ENCODE results near the gene TMEM132C. TPM values are rescaled to one million over a fixed set of nuclear protein-coding genes. Genes with fewer than 3 reads are reported as not detected.

TMEM132C gene
- total RNA-seq, 1 experiment from 2014 or later: 0.14 TPM

DNA sequence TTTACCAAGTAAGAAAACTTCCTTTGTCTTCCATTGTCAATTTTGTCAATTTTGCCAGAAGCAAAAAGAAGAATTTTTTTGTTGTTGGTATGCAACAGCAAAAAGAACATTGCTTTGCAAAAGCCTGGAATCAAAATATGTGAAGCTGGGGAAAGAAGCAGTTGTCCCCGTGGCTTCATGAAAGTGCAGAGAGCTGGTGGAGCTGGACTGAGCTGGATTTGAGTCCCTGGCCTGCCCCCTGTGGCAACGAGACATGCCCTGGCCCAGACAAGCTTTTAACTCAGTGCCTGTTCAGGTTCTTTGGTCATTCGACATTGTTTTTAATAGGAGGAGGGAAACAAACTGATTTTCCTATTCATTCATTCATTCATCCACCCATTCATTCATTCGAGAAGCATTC, 486.5 kb downstream of the TMEM132C start:
- peak; percentile 49 for DNase-seq
- H3K4me3 ChIP-seq (ENCODE audit: insufficient read depth, low read depth, low read length): no peak overlapping the region

DNA sequence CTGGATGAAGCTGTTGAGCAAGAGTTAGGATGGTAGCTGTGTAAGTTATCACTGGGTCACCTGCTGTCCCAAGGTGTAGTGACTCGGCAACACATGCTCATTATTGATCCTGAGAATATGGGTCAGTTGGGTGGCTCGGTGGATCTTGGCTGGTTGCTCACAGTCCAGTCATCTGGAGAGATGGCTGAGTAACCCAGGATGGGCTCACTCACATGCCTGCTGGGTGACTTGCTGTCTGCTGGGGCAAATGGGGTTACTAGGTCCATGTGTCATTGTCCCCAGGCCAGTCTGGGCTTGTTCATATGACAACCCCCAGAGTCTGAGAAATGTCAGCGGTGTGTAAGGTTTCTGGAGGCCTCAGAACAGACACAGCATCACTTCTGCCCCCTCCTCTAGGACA, 487.3 kb downstream of the TMEM132C start:
- DNase-seq: no peak
- Histone ChIP-seq H3K27me3 (ENCODE audit: control insufficient read depth, insufficient read depth, low read length) (no peaks in the 10 kb centered on the region), H3K4me3 (ENCODE audit: insufficient read depth, low read depth, low read length) (no peak overlapping the region), H3K36me3 (replicated peaks; ENCODE audit: control insufficient read depth, insufficient read depth, low read length) (no peaks in the 10 kb centered on the region)

More for the DNA sequence above, 486.5 kb downstream of the TMEM132C start:
- no peaks in the 10 kb centered on the region for H3K27me3 ChIP-seq (ENCODE audit: control insufficient read depth, insufficient read depth, low read length)
- H3K36me3 ChIP-seq (replicated peaks; ENCODE audit: control insufficient read depth, insufficient read depth, low read length): no peaks in the 10 kb centered on the region

DNA sequence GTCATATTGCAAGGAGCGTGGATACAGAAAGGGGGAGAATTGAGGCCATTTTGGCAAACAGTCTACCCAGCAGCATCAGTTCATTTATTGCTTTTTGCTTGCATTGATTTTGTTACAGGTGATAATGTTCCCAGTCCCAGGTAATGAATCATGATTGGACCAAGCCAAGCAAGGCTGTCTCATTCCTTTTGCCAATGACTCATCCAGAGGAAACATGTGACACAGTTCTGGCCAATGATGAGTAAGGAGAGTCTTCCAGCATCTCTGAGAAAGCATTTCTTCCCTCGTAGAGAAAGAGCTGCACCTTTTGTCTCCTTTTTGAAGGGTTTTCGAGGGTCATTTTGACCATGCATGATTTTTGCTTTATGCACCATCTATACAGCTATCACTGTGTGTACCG, 488.6 kb downstream of the TMEM132C start:
- DNase-seq: no peak
- no peaks in the 10 kb centered on the region for H3K36me3 ChIP-seq (replicated peaks; ENCODE audit: control insufficient read depth, insufficient read depth, low read length)
- no peak overlapping the region for H3K4me3 ChIP-seq (ENCODE audit: insufficient read depth, low read depth, low read length)
- H3K27me3 ChIP-seq (ENCODE audit: control insufficient read depth, insufficient read depth, low read length): no peaks in the 10 kb centered on the region
